Esophagus muscularis mucosa (tissue), 4 donors: Measurements from ENCODE around the gene ABHD17C. TPM values are rescaled to one million over a fixed set of nuclear protein-coding genes. Genes with fewer than 3 reads are reported as not detected.

ENCODE experiments used
- DNase-seq: peaks from one replicate; pipeline ENCODE4 v3.0.0-alpha.2; 2017; ENCODE audit errors: extremely low spot score
- H3K27ac ChIP-seq, 4 donors: fragments of 200-600 bp; sonication (generic); replicated peaks in 1 of 4; 1 replicate in 3 of 4; 2 replicates in 1 of 4; pipeline ENCODE4 v1.5.1; 2016 to 2019; ENCODE audit warnings: mild to moderate bottlenecking in 1 of 4
- H3K27me3 ChIP-seq, 4 donors: fragments of 200-600 bp; sonication (generic); one replicate each; pipeline versions ENCODE4 v1.5.1 to v1.6.0; 2016 to 2019
- H3K36me3 ChIP-seq, 4 donors: fragments of 200-600 bp; sonication (generic); one replicate each; pipeline ENCODE4 v1.5.1; 2016 to 2019
- H3K4me1 ChIP-seq, 4 donors: fragments of 200-600 bp; sonication (generic); one replicate each; pipeline ENCODE4 v1.5.1; 2016 to 2019
- H3K4me3 ChIP-seq, 4 donors: fragments of 200-600 bp; sonication (generic); 1 replicate in 2 of 4; 2 replicates in 2 of 4; pipeline ENCODE4 v1.5.1; 2016 to 2019; ENCODE audit warnings: mild to moderate bottlenecking in 4 of 4, moderate library complexity in 1 of 4
- H3K9me3 ChIP-seq, 4 donors: fragments of 200-600 bp; sonication (generic); 1 replicate in 3 of 4; 2 replicates in 1 of 4; pipeline ENCODE4 v1.5.1; 2016 to 2019
- EP300 ChIP-seq: sonication (generic); formaldehyde crosslinking; IDR thresholded peaks from one replicate; pipeline ENCODE4 v1.6.1; 2017; ENCODE audit warnings: antibody characterized with exemption
- POLR2A ChIP-seq: fragments of 450-650 bp; IDR thresholded peaks from one replicate; pipeline ENCODE4 v1.6.1; 2017; ENCODE audit warnings: antibody characterized with exemption, moderate library complexity, mild to moderate bottlenecking, low read depth
- POLR2AphosphoS5 ChIP-seq, 2 donors: sonication (generic); formaldehyde crosslinking; IDR thresholded peaks; one replicate each; pipeline ENCODE4 v1.6.1; 2017; ENCODE audit warnings: antibody characterized with exemption in 2 of 2
- WGBS: methylation state at CpG from one replicate; pipeline ENCODE4 v1.1.5; 2018; 5-methylcytosine and 5-hydroxymethylcytosine counted together
- intact Hi-C: fragments of 100-400 bp; cut with DNase I; formaldehyde crosslinking; loops from one replicate; pipeline ENCODE4 v1.15.1; 2023
- total RNA-seq, 4 donors: library from RNA; depleted of rRNA; stranded (reverse); fragments of >200 nt; gene quantifications; one replicate each; pipeline versions ENCODE4 v1.1.0 to v1.2.1, GENCODE V29; 2016
- TF ChIP-seq, protein P1 (sequence below), 3 experiments: fragments of 200-600 bp in 2 of 3; fragments of 450-650 bp in 1 of 3; sonication (generic) in 2 of 3; IDR thresholded peaks; one replicate each; pipeline ENCODE4 v1.5.1; 2017 to 2019; ENCODE audit warnings: antibody characterized with exemption in 3 of 3, mild to moderate bottlenecking in 2 of 3, moderate library complexity in 1 of 3

ABHD17C gene
- total RNA-seq, 4 donors from 2014 or later: 1.5 to 7.1 (median 3.5) TPM

GRCh38 chr15:80764535-80764934, 69.4 kb downstream of the ABHD17C start:
- TF ChIP-seq EP300 (no peak), POLR2A (no peak), POLR2AphosphoS5 (IDR thresholded peaks at IDR 0.05) (no peak)
- TF ChIP-seq, protein P1, sequence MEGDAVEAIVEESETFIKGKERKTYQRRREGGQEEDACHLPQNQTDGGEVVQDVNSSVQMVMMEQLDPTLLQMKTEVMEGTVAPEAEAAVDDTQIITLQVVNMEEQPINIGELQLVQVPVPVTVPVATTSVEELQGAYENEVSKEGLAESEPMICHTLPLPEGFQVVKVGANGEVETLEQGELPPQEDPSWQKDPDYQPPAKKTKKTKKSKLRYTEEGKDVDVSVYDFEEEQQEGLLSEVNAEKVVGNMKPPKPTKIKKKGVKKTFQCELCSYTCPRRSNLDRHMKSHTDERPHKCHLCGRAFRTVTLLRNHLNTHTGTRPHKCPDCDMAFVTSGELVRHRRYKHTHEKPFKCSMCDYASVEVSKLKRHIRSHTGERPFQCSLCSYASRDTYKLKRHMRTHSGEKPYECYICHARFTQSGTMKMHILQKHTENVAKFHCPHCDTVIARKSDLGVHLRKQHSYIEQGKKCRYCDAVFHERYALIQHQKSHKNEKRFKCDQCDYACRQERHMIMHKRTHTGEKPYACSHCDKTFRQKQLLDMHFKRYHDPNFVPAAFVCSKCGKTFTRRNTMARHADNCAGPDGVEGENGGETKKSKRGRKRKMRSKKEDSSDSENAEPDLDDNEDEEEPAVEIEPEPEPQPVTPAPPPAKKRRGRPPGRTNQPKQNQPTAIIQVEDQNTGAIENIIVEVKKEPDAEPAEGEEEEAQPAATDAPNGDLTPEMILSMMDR (IDR thresholded peaks at IDR 0.05): no peak
- H3K27ac ChIP-seq: no peak overlapping the region

GRCh38 chr15:80766275-80766674, 71.2 kb downstream of the ABHD17C start:
- no peak for TF ChIP-seq EP300
- TF ChIP-seq POLR2A: no peak
- TF ChIP-seq POLR2AphosphoS5 (IDR thresholded peaks at IDR 0.05): no peak
- TF ChIP-seq, protein P1 (IDR thresholded peaks at IDR 0.05): no peak

More at GRCh38 chr15:80764535-80764934, 69.4 kb downstream of the ABHD17C start:
- intact Hi-C loops: no loop called here
- Histone ChIP-seq H3K27me3 (no peaks in the 10 kb centered on the region), H3K4me1 (peaks cover 0 to 5% (median 0%) of the 10 kb centered on the region in 4 donors), H3K4me3 (no peak overlapping the region), H3K9me3 (no peaks in the 10 kb centered on the region), H3K36me3 (no peaks in the 10 kb centered on the region)
- DNase-seq: no peak
- 94% methylated on average over 3 of the region's 3 CpGs for WGBS

DNA sequence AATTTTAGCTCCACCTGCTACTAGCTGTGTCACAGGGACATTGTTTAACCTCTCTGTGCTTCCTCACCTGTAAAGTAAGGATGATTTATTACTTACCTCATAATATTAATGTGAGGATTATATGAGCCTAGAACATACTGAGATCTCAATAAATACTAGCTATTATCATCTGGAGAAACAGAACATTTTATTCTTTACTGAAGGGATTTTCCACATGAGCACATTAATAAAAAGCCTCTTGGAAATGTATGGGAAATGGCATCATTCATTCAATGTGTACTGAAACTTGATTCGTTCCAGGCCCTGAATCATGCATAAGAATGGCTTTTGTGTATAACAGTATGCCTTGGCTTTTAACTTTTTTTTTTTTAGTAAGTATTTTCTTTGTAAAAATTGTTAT, 73.0 kb downstream of the ABHD17C start:
- Histone ChIP-seq H3K27ac (no peak overlapping the region), H3K9me3 (no peaks in the 10 kb centered on the region), H3K4me3 (no peak overlapping the region), H3K27me3 (no peaks in the 10 kb centered on the region), H3K36me3 (no peaks in the 10 kb centered on the region), H3K4me1 (no peaks in the 10 kb centered on the region)
- intact Hi-C loops: no loop called here
- 91% methylated on average over 1 of the region's 1 CpG for WGBS
- TF ChIP-seq POLR2A (no peak), EP300 (no peak), POLR2AphosphoS5 (IDR thresholded peaks at IDR 0.05) (no peak)
- TF ChIP-seq, protein P1 (IDR thresholded peaks at IDR 0.05): no peak
- DNase-seq: no peak

More at GRCh38 chr15:80766275-80766674, 71.2 kb downstream of the ABHD17C start:
- intact Hi-C loops: no loop called here
- Histone ChIP-seq H3K27me3 (no peaks in the 10 kb centered on the region), H3K4me3 (no peak overlapping the region), H3K36me3 (no peaks in the 10 kb centered on the region), H3K4me1 (no peaks in the 10 kb centered on the region), H3K9me3 (no peaks in the 10 kb centered on the region), H3K27ac (no peak overlapping the region)
- WGBS: 84% methylated on average over 3 of the region's 3 CpGs
- no peak for DNase-seq

- Histone ChIP-seq H3K4me3 (no peak overlapping the region), H3K27me3 (no peaks in the 10 kb centered on the region), H3K36me3 (no peaks in the 10 kb centered on the region), H3K27ac (no peak overlapping the region), H3K4me1 (no peaks in the 10 kb centered on the region), H3K9me3 (no peaks in the 10 kb centered on the region)
- intact Hi-C loops: no loop called here
- DNase-seq: no peak
- TF ChIP-seq, protein P1 (IDR thresholded peaks at IDR 0.05): no peak
- TF ChIP-seq POLR2A: no peak
- no peak for TF ChIP-seq POLR2AphosphoS5 (IDR thresholded peaks at IDR 0.05)
- 90% methylated on average over 7 of the region's 7 CpGs for WGBS
Measured at GRCh38 chr15:80769153-80769828, 74.2 kb downstream of the ABHD17C start.
